ENCODE data around the gene WNT4.

Gene WNT4

DNA sequence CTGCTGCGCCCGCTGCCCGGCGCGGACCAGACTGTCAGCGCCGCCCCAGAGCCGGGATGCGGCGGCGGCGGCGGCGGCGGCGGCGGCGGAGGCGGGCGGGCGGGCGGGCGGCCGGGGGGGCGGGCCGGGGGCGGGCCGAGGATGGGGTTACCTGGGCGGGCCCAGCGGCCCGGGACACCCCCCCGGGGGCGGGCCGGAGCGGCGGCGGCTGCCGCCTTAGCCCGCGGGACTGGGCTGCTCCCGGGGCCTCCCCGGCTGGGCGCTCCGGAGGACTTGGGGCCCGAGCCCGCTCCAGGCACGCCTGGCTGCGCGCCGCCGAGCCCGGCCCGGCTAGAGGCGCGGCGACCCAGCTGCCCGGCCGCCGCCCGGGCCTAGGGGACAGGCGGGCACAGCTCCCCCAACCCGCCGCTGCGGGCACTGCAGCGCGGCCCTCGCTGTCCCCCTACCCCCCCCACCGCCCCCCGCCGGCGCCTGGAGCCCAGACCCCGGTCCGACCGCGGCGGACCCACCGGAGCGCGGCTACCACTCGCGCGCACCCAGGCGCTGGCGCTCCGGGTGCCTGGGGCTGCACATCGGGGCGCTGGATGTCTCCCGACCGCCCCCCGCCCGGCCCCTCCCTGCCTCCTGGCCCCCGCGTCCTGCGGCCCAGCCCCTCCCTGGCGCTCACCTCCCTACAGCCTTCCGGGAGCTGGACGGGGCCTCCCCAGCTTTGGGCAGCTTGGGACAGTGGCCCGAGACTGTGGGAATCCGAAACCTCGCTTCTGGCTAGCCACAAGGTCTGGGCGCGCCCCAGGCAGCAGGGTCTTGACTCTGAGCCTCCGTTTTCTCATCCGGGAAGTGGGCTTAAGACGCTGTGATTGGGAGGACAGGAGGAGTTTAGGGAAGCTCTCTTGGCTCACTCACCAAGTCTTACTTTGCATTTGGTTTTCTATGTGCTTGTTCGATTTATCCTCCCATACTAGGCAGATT, at the start of gene WNT4:
Gene WNT4 (minus strand): TSS at position 33 of the 969 bp plus-strand sequence. CDS start 175 bp downstream, outside the sequence.
- ATAC-seq (peak; percentile 67), DNase-seq (no peak)
- H3K27me3 Mint-ChIP-seq = peaks cover 86% of the 10 kb centered on the region
- H3K27ac Mint-ChIP-seq = no peak within 1 kb of the TSS
- peaks cover 15% of the 10 kb centered on the region for H3K4me1 Mint-ChIP-seq
- peak within 1 kb of the TSS; percentile 76 to 89 for H3K4me3 Mint-ChIP-seq
- H3K9me3 Mint-ChIP-seq = no peaks in the 10 kb centered on the region

- no peak overlapping the region for H3K4me3 Mint-ChIP-seq
Observed at GRCh38 chr1:22190731-22191130, 47.8 kb upstream of the WNT4 start.

GRCh38 chr1:22190251-22190650, 47.4 kb upstream of the WNT4 start:
- peaks cover 31% of the 10 kb centered on the region for H3K27me3 Mint-ChIP-seq

More at GRCh38 chr1:22190731-22191130, 47.8 kb upstream of the WNT4 start:
- Mint-ChIP-seq H3K4me1 (peaks cover under 1% of the 10 kb centered on the region), H3K9me3 (no peaks in the 10 kb centered on the region), H3K27me3 (peaks cover 27% of the 10 kb centered on the region), H3K27ac (no peak overlapping the region)
- DNase-seq = no peak
- ATAC-seq = no peak

GRCh38 chr1:22189619-22190018, 46.7 kb upstream of the WNT4 start:
- Mint-ChIP-seq H3K27me3 (peaks cover 33% of the 10 kb centered on the region), H3K4me1 (peaks cover 5% of the 10 kb centered on the region), H3K4me3 (no peak overlapping the region), H3K9me3 (no peaks in the 10 kb centered on the region), H3K27ac (no peak overlapping the region)
- ATAC-seq (no peak), DNase-seq (no peak)

More at GRCh38 chr1:22190251-22190650, 47.4 kb upstream of the WNT4 start:
- H3K4me1 Mint-ChIP-seq = peaks cover 5% of the 10 kb centered on the region
- no peaks in the 10 kb centered on the region for H3K9me3 Mint-ChIP-seq
- DNase-seq (no peak), ATAC-seq (no peak)
- no peak overlapping the region for H3K27ac Mint-ChIP-seq
- H3K4me3 Mint-ChIP-seq = no peak overlapping the region

GRCh38 chr1:22188914-22189313, 46.0 kb upstream of the WNT4 start:
- H3K4me3 Mint-ChIP-seq = no peak overlapping the region
- ATAC-seq (no peak), DNase-seq (no peak)
- peaks cover 5% of the 10 kb centered on the region for H3K4me1 Mint-ChIP-seq
- no peaks in the 10 kb centered on the region for H3K9me3 Mint-ChIP-seq
- no peak overlapping the region for H3K27ac Mint-ChIP-seq
- H3K27me3 Mint-ChIP-seq = peaks cover 33% of the 10 kb centered on the region

GRCh38 chr1:22188436-22188835, 45.5 kb upstream of the WNT4 start:
- peaks cover 5% of the 10 kb centered on the region for H3K4me1 Mint-ChIP-seq
- H3K27me3 Mint-ChIP-seq = peaks cover 33% of the 10 kb centered on the region
- H3K27ac Mint-ChIP-seq = peak overlapping the region in 1 of 2 donors; percentile 23
- no peak overlapping the region for H3K4me3 Mint-ChIP-seq
- DNase-seq = no peak
- H3K9me3 Mint-ChIP-seq = no peaks in the 10 kb centered on the region
- ATAC-seq = no peak

DNA sequence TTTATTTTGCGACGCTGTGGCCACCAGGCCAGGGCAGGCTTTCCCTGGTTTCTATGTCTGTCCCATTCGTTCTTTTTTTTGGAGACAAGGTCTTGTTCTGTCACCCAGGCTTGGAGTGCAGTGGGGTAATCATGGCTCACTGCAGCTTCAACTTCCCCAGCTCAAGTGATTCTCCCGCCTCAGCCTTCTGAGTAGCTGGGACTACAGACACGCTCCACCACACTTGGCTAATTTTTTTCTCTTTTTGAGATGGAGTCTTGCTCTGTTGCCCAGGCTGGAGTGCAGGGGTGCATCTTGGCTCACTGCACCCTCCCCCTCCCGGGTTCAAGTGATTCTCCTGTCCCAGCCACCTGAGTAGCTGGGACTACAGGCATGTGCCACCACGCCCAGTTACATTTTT, 43.4 kb upstream of the WNT4 start:
- Mint-ChIP-seq H3K9me3 (no peaks in the 10 kb centered on the region), H3K4me1 (peaks cover 5% of the 10 kb centered on the region), H3K27ac (no peak overlapping the region), H3K27me3 (peaks cover 40% of the 10 kb centered on the region), H3K4me3 (no peak overlapping the region)
- DNase-seq = no peak
- no peak for ATAC-seq

GRCh38 chr1:22184892-22185612, 42.2 kb upstream of the WNT4 start:
- Mint-ChIP-seq H3K27ac (no peak overlapping the region), H3K27me3 (peaks cover 40% of the 10 kb centered on the region), H3K4me3 (no peak overlapping the region), H3K4me1 (peaks cover 5% of the 10 kb centered on the region), H3K9me3 (no peaks in the 10 kb centered on the region)
- DNase-seq (no peak), ATAC-seq (no peak)

- Mint-ChIP-seq H3K27me3 (peaks cover 44% of the 10 kb centered on the region), H3K9me3 (peaks cover 0 to 4% of the 10 kb centered on the region in 2 donors), H3K4me1 (peaks cover 5% of the 10 kb centered on the region), H3K4me3 (no peak overlapping the region), H3K27ac (no peak overlapping the region)
- DNase-seq = no peak
- ATAC-seq = no peak
Observed at GRCh38 chr1:22184454-22184853, 41.6 kb upstream of the WNT4 start.

DNA sequence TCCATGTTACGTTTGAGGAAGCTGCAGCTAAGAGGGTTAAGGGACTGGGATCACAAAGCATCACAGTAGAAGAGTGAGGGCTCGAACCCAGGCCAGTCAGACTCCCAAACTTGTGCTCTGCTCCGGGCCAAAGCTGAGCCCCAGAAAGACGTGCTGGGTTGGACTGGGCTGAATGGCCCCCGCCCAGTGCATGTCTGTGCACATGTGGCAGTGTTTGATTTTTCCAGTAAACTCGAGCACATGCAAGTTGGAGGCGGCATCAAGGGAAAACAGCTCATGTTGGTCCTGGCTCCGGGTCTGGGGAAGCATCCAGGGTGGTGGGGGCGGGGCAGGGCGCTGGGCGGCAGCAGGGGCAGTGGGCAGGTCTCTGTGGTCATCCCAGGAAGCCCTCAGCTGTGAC, 39.8 kb upstream of the WNT4 start:
- DNase-seq (no peak), ATAC-seq (no peak)
- Mint-ChIP-seq H3K4me1 (peaks cover 18% of the 10 kb centered on the region), H3K27me3 (peaks cover 45% of the 10 kb centered on the region), H3K27ac (no peak overlapping the region), H3K4me3 (no peak overlapping the region), H3K9me3 (peaks cover 0 to 5% of the 10 kb centered on the region in 2 donors)

GRCh38 chr1:22179197-22179803, 36.4 kb upstream of the WNT4 start:
- Mint-ChIP-seq H3K4me1 (peaks cover 45% of the 10 kb centered on the region), H3K27ac (no peak overlapping the region), H3K4me3 (no peak overlapping the region), H3K27me3 (peaks cover 41% of the 10 kb centered on the region), H3K9me3 (peaks cover 0 to 5% of the 10 kb centered on the region in 2 donors)
- ATAC-seq (no peak), DNase-seq (no peak)

DNA sequence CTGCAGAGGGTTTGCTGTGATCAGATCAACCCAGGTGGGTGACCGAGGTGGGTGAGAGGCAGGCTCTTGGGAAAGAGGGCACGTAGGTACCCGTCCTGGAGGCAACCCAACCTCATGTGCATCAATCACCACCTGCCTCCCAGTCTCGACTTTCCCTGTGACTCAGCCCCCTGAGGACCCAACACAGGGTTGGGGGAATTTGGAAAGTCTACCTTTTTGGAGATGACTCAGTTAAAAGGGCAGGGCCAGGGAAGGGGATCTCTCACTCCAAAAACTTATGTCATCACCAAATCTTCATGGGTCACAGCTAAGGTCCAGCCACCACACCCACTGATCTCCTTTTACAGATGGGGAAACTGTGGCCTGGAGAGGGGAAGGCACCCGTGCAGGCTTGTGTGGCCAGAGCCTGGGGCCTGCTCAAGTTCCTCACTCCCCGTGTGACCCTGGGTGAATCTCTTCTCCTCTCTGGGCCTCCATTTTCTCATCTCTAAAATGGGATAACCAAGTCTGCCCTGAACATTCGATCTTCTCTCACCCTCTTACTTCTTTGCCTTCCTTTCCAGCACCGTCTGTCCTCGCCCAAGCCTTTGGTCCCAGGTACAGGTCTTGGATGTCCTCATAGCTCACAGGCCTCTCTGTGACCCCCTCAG, 34.6 kb upstream of the WNT4 start:
- no peak overlapping the region for H3K27ac Mint-ChIP-seq
- ATAC-seq = peak; percentile 63
- peaks cover 45% of the 10 kb centered on the region for H3K4me1 Mint-ChIP-seq
- DNase-seq = peak in 1 of 2 donors; percentile 22
- no peak overlapping the region for H3K4me3 Mint-ChIP-seq
- H3K9me3 Mint-ChIP-seq = peaks cover 0 to 5% of the 10 kb centered on the region in 2 donors
- H3K27me3 Mint-ChIP-seq = peaks cover 38% of the 10 kb centered on the region

DNA sequence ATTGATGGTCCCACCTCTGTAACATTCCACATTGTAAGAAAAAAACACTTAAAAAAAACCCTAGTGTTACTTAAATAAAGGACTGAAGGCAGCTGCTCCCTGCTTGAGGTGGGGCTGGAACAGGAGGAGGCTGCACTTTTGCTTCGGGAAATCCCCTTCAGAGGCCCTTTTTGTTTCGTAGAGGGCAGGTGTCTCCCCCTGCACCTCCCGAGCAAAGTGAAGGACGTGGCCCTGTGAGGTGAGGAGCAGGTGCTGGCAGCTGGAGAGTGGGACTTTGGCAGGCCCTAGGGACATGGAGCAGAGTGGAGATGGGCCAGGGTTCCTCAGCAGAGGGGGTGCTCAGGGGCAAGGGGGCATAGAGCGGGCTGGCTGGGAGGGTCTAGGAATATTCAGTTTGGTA, 33.4 kb upstream of the WNT4 start:
- H3K4me1 Mint-ChIP-seq = peaks cover 45% of the 10 kb centered on the region
- H3K27me3 Mint-ChIP-seq = peaks cover 26% of the 10 kb centered on the region
- H3K27ac Mint-ChIP-seq = no peak overlapping the region
- peak overlapping the region; percentile 60 to 61 for H3K4me3 Mint-ChIP-seq
- peak; percentile 90 for ATAC-seq
- DNase-seq = peak; percentile 33 to 50
- H3K9me3 Mint-ChIP-seq = peaks cover 0 to 5% of the 10 kb centered on the region in 2 donors

- ATAC-seq (no peak), DNase-seq (no peak)
- Mint-ChIP-seq H3K27me3 (peaks cover 23% of the 10 kb centered on the region), H3K4me1 (peaks cover 45% of the 10 kb centered on the region), H3K27ac (no peak overlapping the region), H3K4me3 (no peak overlapping the region), H3K9me3 (peaks cover 0 to 2% of the 10 kb centered on the region in 2 donors)
Observed at GRCh38 chr1:22174446-22175220, 31.7 kb upstream of the WNT4 start.

Data from stimulated activated naive CD8-positive, alpha-beta T cell treated with anti-CD3 and anti-CD28 coated beads, Interleukin-15, amount 100 ng/mL, for 72 hours (primary cell).